GM23338 (cell line): Measurements from ENCODE around the gene SCUBE2. TPM values are rescaled to one million over a fixed set of nuclear protein-coding genes. Genes with fewer than 3 reads are reported as not detected.

Experiments used
- ATAC-seq: fragments of 200-7000 bp; cut with Tn5 transposase; 3 replicates; pipeline ENCODE4 v1.9.1; 2020
- DNase-seq: peaks from one replicate; pipeline ENCODE4 v3.0.0-alpha.2; 2015; ENCODE audit warnings: low spot score
- H2AFZ ChIP-seq: fragments of 200-600 bp; sonication (generic); 2 replicates; pipeline ENCODE4 v1.8.0; 2016; ENCODE audit warnings: antibody characterized with exemption, mild to moderate bottlenecking, moderate library complexity
- H3F3A ChIP-seq: fragments of 200-600 bp; sonication (generic); replicated peaks from 2 replicates; pipeline ENCODE4 v1.8.0; 2017; ENCODE audit warnings: antibody characterized with exemption, mixed run types, low read depth
- H3K27ac ChIP-seq: fragments of 200-600 bp; sonication (generic); 2 replicates; pipeline ENCODE4 v1.6.1; 2016; ENCODE audit warnings: low read depth
- H3K27me3 ChIP-seq: fragments of 200-600 bp; sonication (generic); 2 replicates; pipeline ENCODE4 v1.8.0; 2016; ENCODE audit warnings: mild to moderate bottlenecking, mixed run types, moderate library complexity; ENCODE audit not compliant: insufficient read depth
- H3K36me3 ChIP-seq: fragments of 200-600 bp; sonication (generic); 2 replicates; pipeline ENCODE4 v1.8.0; 2016; ENCODE audit warnings: mild to moderate bottlenecking; ENCODE audit not compliant: insufficient read depth
- H3K4me1 ChIP-seq: fragments of 200-600 bp; sonication (generic); 2 replicates; pipeline ENCODE4 v1.8.0; 2016; ENCODE audit warnings: mild to moderate bottlenecking, moderate library complexity; ENCODE audit not compliant: insufficient read depth
- H3K4me2 ChIP-seq: fragments of 200-600 bp; sonication (generic); 2 replicates; pipeline ENCODE4 v1.7.1; 2017; ENCODE audit warnings: mixed run types
- H3K4me3 ChIP-seq: fragments of 200-600 bp; sonication (generic); 2 replicates; pipeline ENCODE4 v1.6.1; 2016; ENCODE audit warnings: mixed run types
- H3K79me2 ChIP-seq: fragments of 200-600 bp; sonication (generic); replicated peaks from 2 replicates; pipeline ENCODE4 v1.8.0; 2017; ENCODE audit warnings: mild to moderate bottlenecking; ENCODE audit not compliant: insufficient read depth
- H3K9me2 ChIP-seq: fragments of 200-600 bp; sonication (generic); 2 replicates; pipeline ENCODE4 v1.8.0; 2017; ENCODE audit not compliant: insufficient read depth
- H4K20me1 ChIP-seq: fragments of 200-600 bp; sonication (generic); replicated peaks from 2 replicates; pipeline ENCODE4 v1.8.0; 2017; ENCODE audit warnings: mild to moderate bottlenecking; ENCODE audit not compliant: insufficient read depth
- H3K27ac Mint-ChIP-seq: 2 replicates; pipeline ENCODE4 v1.8.0; 2020; ENCODE audit warnings: inconsistent platforms, mild to moderate bottlenecking, moderate library complexity, mixed read lengths
- H3K27me3 Mint-ChIP-seq: 3 replicates; pipeline ENCODE4 v1.8.0; 2022; ENCODE audit warnings: low read depth, mild to moderate bottlenecking, moderate library complexity, mixed read lengths, inconsistent platforms; ENCODE audit not compliant: insufficient read depth, poor library complexity
- H3K36me3 Mint-ChIP-seq: 3 replicates; pipeline ENCODE4 v1.8.0; 2021; ENCODE audit warnings: low read depth, mild to moderate bottlenecking, inconsistent platforms, moderate library complexity, mixed read lengths
- H3K4me1 Mint-ChIP-seq: 3 replicates; pipeline ENCODE4 v1.8.0; 2020; ENCODE audit warnings: mild to moderate bottlenecking, inconsistent platforms, mixed read lengths
- H3K4me3 Mint-ChIP-seq: 3 replicates; pipeline ENCODE4 v1.8.0; 2021; ENCODE audit warnings: moderate library complexity, mild to moderate bottlenecking, inconsistent platforms, mixed read lengths
- H3K9me3 Mint-ChIP-seq: 3 replicates; pipeline ENCODE4 v1.8.0; 2020; ENCODE audit warnings: moderate library complexity, mild to moderate bottlenecking, inconsistent platforms, mixed read lengths
- EZH2 ChIP-seq: fragments of 200-600 bp; sonication (generic); IDR thresholded peaks from one replicate; pipeline ENCODE4 v1.8.0; 2017; ENCODE audit warnings: antibody characterized with exemption, mild to moderate bottlenecking, low read depth; ENCODE audit not compliant: unreplicated experiment
- EZH2phosphoT487 ChIP-seq: fragments of 200-600 bp; sonication (generic); IDR thresholded peaks from one replicate; pipeline ENCODE4 v1.8.1; 2018; ENCODE audit warnings: antibody characterized with exemption; ENCODE audit not compliant: unreplicated experiment
- NANOG ChIP-seq: IDR thresholded peaks from 2 replicates; pipeline ENCODE4 v1.6.1; 2016; ENCODE audit warnings: antibody characterized with exemption, borderline replicate concordance
- POLR2AphosphoS5 ChIP-seq: IDR thresholded peaks from 2 replicates; pipeline ENCODE4 v1.6.1; 2016; ENCODE audit warnings: antibody characterized with exemption, low read depth
- STAT1 ChIP-seq: IDR thresholded peaks from one replicate; pipeline ENCODE4 v1.6.1; 2016; ENCODE audit warnings: antibody characterized with exemption; ENCODE audit not compliant: unreplicated experiment
- ZNF331 ChIP-seq: fragments of 250-450 bp; sonication (Bioruptor Pico); IDR thresholded peaks from 2 replicates; pipeline ENCODE4 v1.5.0; 2020; ENCODE audit warnings: low read depth, mild to moderate bottlenecking, moderate library complexity
- polyA plus RNA-seq: library from polyadenylated mRNA; unstranded; fragments of >200 nt; fragmentation: Nextera tagmentation; extraction: Ambion mirVana; gene quantifications from 2 replicates; pipeline ENCODE4 v1.2.1, GENCODE V29; 2016
- total RNA-seq: library from RNA; depleted of rRNA; stranded (reverse); fragments of >200 nt; shearing (Covaris generic); gene quantifications from 2 replicates; pipeline ENCODE4 v1.2.3, GENCODE V29; 2014
- TF ChIP-seq, protein P1 (sequence below): fragments of 250-450 bp; sonication (Bioruptor Pico); IDR thresholded peaks from 2 replicates; pipeline ENCODE4 v1.5.0; 2020; ENCODE audit warnings: mild to moderate bottlenecking, moderate library complexity

Gene SCUBE2
- total and polyA plus RNA-seq, 2 experiments from 2014 or later, result 0.47 to 0.63 TPM

DNA sequence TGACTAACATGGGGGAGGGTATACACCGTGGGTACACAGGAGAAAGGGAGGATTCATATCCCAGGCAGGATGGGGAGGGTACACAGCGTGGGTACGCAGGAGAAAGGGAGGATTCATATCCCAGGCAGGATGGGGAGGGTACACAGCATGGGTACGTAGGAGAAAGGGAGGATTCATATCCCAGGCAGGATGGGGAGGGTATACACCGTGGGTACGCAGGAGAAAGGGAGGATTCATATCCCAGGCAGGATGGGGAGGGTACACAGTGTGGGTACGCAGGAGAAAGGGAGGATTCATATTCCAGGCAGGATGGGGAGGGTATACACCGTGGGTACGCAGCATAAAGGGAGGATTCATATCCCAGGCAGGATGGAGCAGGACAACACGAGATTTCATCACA lies 51.0 kb downstream of the SCUBE2 start:
- peaks cover 2% of the 10 kb centered on the region for H3K27me3 Mint-ChIP-seq
- H3K79me2 ChIP-seq, result no peaks in the 10 kb centered on the region
- no peak overlapping the region for H3K4me2 ChIP-seq
- no peaks in the 10 kb centered on the region for H3K27me3 ChIP-seq
- H3K4me3 Mint-ChIP-seq, result no peak overlapping the region
- H3K9me3 Mint-ChIP-seq, result no peaks in the 10 kb centered on the region
- peaks cover 23% of the 10 kb centered on the region for H3K4me1 Mint-ChIP-seq
- H3K4me1 ChIP-seq, result peaks cover 11% of the 10 kb centered on the region; the same call in 1 of the 2 replicates
- TF ChIP-seq STAT1 (no peak), EZH2phosphoT487 (no peak), EZH2 (no peak)
- TF ChIP-seq, protein P1, sequence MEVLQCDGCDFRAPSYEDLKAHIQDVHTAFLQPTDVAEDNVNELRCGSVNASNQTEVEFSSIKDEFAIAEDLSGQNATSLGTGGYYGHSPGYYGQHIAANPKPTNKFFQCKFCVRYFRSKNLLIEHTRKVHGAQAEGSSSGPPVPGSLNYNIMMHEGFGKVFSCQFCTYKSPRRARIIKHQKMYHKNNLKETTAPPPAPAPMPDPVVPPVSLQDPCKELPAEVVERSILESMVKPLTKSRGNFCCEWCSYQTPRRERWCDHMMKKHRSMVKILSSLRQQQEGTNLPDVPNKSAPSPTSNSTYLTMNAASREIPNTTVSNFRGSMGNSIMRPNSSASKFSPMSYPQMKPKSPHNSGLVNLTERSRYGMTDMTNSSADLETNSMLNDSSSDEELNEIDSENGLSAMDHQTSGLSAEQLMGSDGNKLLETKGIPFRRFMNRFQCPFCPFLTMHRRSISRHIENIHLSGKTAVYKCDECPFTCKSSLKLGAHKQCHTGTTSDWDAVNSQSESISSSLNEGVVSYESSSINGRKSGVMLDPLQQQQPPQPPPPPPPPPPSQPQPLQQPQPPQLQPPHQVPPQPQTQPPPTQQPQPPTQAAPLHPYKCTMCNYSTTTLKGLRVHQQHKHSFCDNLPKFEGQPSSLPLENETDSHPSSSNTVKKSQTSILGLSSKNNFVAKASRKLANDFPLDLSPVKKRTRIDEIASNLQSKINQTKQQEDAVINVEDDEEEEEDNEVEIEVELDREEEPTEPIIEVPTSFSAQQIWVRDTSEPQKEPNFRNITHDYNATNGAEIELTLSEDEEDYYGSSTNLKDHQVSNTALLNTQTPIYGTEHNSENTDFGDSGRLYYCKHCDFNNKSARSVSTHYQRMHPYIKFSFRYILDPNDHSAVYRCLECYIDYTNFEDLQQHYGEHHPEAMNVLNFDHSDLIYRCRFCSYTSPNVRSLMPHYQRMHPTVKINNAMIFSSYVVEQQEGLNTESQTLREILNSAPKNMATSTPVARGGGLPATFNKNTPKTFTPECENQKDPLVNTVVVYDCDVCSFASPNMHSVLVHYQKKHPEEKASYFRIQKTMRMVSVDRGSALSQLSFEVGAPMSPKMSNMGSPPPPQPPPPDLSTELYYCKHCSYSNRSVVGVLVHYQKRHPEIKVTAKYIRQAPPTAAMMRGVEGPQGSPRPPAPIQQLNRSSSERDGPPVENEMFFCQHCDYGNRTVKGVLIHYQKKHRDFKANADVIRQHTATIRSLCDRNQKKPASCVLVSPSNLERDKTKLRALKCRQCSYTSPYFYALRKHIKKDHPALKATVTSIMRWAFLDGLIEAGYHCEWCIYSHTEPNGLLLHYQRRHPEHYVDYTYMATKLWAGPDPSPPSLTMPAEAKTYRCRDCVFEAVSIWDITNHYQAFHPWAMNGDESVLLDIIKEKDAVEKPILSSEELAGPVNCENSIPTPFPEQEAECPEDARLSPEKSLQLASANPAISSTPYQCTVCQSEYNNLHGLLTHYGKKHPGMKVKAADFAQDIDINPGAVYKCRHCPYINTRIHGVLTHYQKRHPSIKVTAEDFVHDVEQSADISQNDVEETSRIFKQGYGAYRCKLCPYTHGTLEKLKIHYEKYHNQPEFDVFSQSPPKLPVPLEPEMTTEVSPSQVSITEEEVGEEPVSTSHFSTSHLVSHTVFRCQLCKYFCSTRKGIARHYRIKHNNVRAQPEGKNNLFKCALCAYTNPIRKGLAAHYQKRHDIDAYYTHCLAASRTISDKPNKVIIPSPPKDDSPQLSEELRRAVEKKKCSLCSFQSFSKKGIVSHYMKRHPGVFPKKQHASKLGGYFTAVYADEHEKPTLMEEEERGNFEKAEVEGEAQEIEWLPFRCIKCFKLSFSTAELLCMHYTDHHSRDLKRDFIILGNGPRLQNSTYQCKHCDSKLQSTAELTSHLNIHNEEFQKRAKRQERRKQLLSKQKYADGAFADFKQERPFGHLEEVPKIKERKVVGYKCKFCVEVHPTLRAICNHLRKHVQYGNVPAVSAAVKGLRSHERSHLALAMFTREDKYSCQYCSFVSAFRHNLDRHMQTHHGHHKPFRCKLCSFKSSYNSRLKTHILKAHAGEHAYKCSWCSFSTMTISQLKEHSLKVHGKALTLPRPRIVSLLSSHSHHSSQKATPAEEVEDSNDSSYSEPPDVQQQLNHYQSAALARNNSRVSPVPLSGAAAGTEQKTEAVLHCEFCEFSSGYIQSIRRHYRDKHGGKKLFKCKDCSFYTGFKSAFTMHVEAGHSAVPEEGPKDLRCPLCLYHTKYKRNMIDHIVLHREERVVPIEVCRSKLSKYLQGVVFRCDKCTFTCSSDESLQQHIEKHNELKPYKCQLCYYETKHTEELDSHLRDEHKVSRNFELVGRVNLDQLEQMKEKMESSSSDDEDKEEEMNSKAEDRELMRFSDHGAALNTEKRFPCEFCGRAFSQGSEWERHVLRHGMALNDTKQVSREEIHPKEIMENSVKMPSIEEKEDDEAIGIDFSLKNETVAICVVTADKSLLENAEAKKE (CRISPR knock-in tag), result no peak
- no peaks in the 10 kb centered on the region for H3K36me3 ChIP-seq
- no peak overlapping the region for H3K27ac ChIP-seq
- no peaks in the 10 kb centered on the region for H3K36me3 Mint-ChIP-seq
- H3K9me2 ChIP-seq, result no peaks in the 10 kb centered on the region
- no peaks in the 10 kb centered on the region for H3F3A ChIP-seq
- H4K20me1 ChIP-seq, result no peaks in the 10 kb centered on the region
- H2AFZ ChIP-seq, result no peak overlapping the region
- no peak overlapping the region for H3K27ac Mint-ChIP-seq
- DNase-seq, result no peak
- no peak for ATAC-seq
- no peak overlapping the region for H3K4me3 ChIP-seq

- Histone ChIP-seq H3K4me2 (no peak overlapping the region), H3K79me2 (no peaks in the 10 kb centered on the region), H3K4me1 (peaks cover 11% of the 10 kb centered on the region; the same call in 1 of the 2 replicates), H3K27me3 (no peaks in the 10 kb centered on the region), H4K20me1 (no peaks in the 10 kb centered on the region), H2AFZ (no peak overlapping the region), H3K9me2 (no peaks in the 10 kb centered on the region), H3K36me3 (no peaks in the 10 kb centered on the region), H3K27ac (no peak overlapping the region), H3K4me3 (no peak overlapping the region), H3F3A (no peaks in the 10 kb centered on the region)
- H3K4me3 Mint-ChIP-seq, result no peak overlapping the region
- no peak overlapping the region for H3K27ac Mint-ChIP-seq
- peaks cover 21% of the 10 kb centered on the region for H3K4me1 Mint-ChIP-seq
- no peaks in the 10 kb centered on the region for H3K9me3 Mint-ChIP-seq
- H3K27me3 Mint-ChIP-seq, result peaks cover under 1% of the 10 kb centered on the region
- no peak for DNase-seq
- H3K36me3 Mint-ChIP-seq, result no peaks in the 10 kb centered on the region
- ATAC-seq, result no peak
- TF ChIP-seq ZNF331 (no peak), POLR2AphosphoS5 (no peak), EZH2phosphoT487 (no peak), NANOG (no peak), STAT1 (no peak)
- TF ChIP-seq, protein P1 (CRISPR knock-in tag), result no peak
Observed at GRCh38 chr11:9039863-9040262, 51.5 kb downstream of the SCUBE2 start.
